Immature natural killer cell (primary cell): ENCODE measurements around the gene FOXP1. TPM values are rescaled to one million over a fixed set of nuclear protein-coding genes. Genes with fewer than 3 reads are reported as not detected.

ENCODE experiments used
- DNase-seq, 3 donors: peaks; one replicate each; pipeline ENCODE4 v3.0.0; 2022; ENCODE audit warnings: mixed read lengths in 1 of 3
- H3K27ac Mint-ChIP-seq, 6 donors: one replicate each; pipeline ENCODE4 v1.8.0; 2020; ENCODE audit warnings: mixed read lengths in 6 of 6, mild to moderate bottlenecking in 5 of 6, inconsistent platforms in 4 of 6, moderate library complexity in 3 of 6
- H3K27me3 Mint-ChIP-seq, 3 donors: one replicate each; pipeline ENCODE4 v1.8.0; 2020 to 2021; ENCODE audit warnings: low read depth in 3 of 3, mild to moderate bottlenecking in 3 of 3, mixed read lengths in 3 of 3, moderate library complexity in 3 of 3, inconsistent platforms in 1 of 3
- H3K36me3 Mint-ChIP-seq, 3 donors: one replicate each; pipeline ENCODE4 v1.8.0; 2020; ENCODE audit warnings: mixed read lengths in 3 of 3, inconsistent platforms in 2 of 3, mild to moderate bottlenecking in 2 of 3
- H3K4me1 Mint-ChIP-seq, 2 donors: one replicate each; pipeline ENCODE4 v1.8.0; 2020; ENCODE audit warnings: inconsistent platforms in 2 of 2, mild to moderate bottlenecking in 2 of 2, mixed read lengths in 2 of 2, moderate library complexity in 1 of 2
- H3K4me3 Mint-ChIP-seq, 5 donors: one replicate each; pipeline ENCODE4 v1.8.0; 2020; ENCODE audit warnings: mild to moderate bottlenecking in 5 of 5, mixed read lengths in 5 of 5, inconsistent platforms in 3 of 5, moderate library complexity in 3 of 5
- H3K9me3 Mint-ChIP-seq, 6 donors: one replicate each; pipeline ENCODE4 v1.8.0; 2020; ENCODE audit warnings: mild to moderate bottlenecking in 6 of 6, mixed read lengths in 6 of 6, inconsistent platforms in 4 of 6, moderate library complexity in 3 of 6
- polyA plus RNA-seq, 3 donors: library from polyadenylated mRNA; unstranded; fragments of 300-500 nt; fragmentation: Illumina TruSeq; gene quantifications; one replicate each; pipeline ENCODE4 v1.2.3, GENCODE V29; 2021

FOXP1 gene
- polyA plus RNA-seq, 3 donors from 2014 or later = 68.2 to 133 (median 84.0) TPM

- H3K4me1 Mint-ChIP-seq = peaks cover 77 to 97% of the 10 kb centered on the region in 2 donors
- peaks cover 3 to 30% (median 8%) of the 10 kb centered on the region in 3 donors for H3K36me3 Mint-ChIP-seq
- H3K27me3 Mint-ChIP-seq = peaks cover 0 to 2% (median 0%) of the 10 kb centered on the region in 3 donors
- H3K27ac Mint-ChIP-seq = peak overlapping the region in 4 of 6 donors; percentile 13 to 79 (median 46)
- no peak for DNase-seq
- no peak overlapping the region for H3K4me3 Mint-ChIP-seq
- H3K9me3 Mint-ChIP-seq = no peaks in the 10 kb centered on the region
Observed at GRCh38 chr3:71107926-71108325, 475.6 kb downstream of the FOXP1 start.

DNA sequence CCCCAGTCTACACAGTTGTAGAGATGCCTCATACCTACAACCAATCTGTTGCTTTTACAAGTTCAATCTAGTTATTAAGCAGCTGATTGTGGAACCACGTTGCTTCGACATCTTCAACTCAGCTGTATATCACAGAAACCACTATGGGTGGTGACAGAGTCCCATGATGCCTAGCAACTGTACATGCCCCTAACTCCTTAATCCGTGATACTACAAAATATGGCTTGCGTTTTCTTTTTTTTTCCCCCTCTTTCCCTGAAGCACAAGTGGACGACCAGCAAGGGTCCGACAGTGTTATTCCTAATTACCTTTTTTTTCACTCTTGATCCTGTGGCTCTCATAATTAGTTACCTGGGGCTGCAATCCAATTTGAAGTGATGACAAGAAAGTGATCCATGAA is 478.6 kb downstream of the FOXP1 start:
- Mint-ChIP-seq H3K36me3 (peaks cover 0 to 9% (median 4%) of the 10 kb centered on the region in 3 donors), H3K27ac (peak overlapping the region; percentile 1 to 55 (median 28)), H3K4me3 (peak overlapping the region in 4 of 5 donors; percentile 14 to 44 (median 34)), H3K4me1 (peaks cover 83 to 100% of the 10 kb centered on the region in 2 donors), H3K9me3 (no peaks in the 10 kb centered on the region), H3K27me3 (peaks cover 0 to 2% (median 0%) of the 10 kb centered on the region in 3 donors)
- DNase-seq = no peak

- no peak overlapping the region for H3K4me3 Mint-ChIP-seq
- peaks cover 83 to 100% of the 10 kb centered on the region in 2 donors for H3K4me1 Mint-ChIP-seq
- peaks cover 0 to 2% (median 0%) of the 10 kb centered on the region in 3 donors for H3K27me3 Mint-ChIP-seq
- peak overlapping the region in 5 of 6 donors; percentile 16 to 69 (median 44) for H3K27ac Mint-ChIP-seq
- H3K9me3 Mint-ChIP-seq = no peaks in the 10 kb centered on the region
- DNase-seq = no peak
- H3K36me3 Mint-ChIP-seq = peaks cover 0 to 5% (median 4%) of the 10 kb centered on the region in 3 donors
Observed at GRCh38 chr3:71104556-71104955, 479.0 kb downstream of the FOXP1 start.

- peaks cover 0 to 2% (median 0%) of the 10 kb centered on the region in 3 donors for H3K27me3 Mint-ChIP-seq
- H3K4me3 Mint-ChIP-seq = peak overlapping the region in 1 of 5 donors; percentile 35
- H3K27ac Mint-ChIP-seq = peak overlapping the region in 3 of 6 donors; percentile 68 to 69 (median 69)
- H3K9me3 Mint-ChIP-seq = no peaks in the 10 kb centered on the region
- peaks cover 83 to 99% of the 10 kb centered on the region in 2 donors for H3K4me1 Mint-ChIP-seq
- no peak for DNase-seq
- H3K36me3 Mint-ChIP-seq = peaks cover 0 to 1% (median 0%) of the 10 kb centered on the region in 3 donors
Observed at GRCh38 chr3:71104121-71104541, 479.4 kb downstream of the FOXP1 start.

DNA sequence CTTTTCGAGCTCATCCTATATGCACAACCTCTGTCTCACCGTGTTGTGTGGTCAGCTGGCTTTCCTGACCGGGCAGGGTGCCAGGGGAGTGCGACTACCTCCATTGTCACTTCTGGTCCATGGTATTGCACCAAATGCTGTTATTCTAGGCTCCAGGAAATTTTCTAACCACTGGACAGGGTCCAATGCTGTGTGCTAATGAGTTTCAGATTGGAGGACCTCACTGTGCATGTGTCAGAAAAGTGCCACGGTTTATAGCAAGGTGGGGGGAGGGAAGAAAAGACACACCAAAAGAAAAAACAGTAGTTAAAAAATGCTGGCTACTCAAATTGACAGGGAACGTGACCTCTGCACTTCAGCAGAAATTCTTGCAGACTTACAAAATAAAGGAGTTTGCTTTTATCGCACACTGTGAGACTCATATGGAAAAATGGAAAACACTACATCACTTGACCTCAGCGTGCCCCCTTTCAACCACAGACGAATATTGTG is 480.1 kb downstream of the FOXP1 start:
- no peak for DNase-seq
- Mint-ChIP-seq H3K36me3 (no peaks in the 10 kb centered on the region), H3K4me1 (peaks cover 80 to 96% of the 10 kb centered on the region in 2 donors), H3K27ac (peak overlapping the region in 5 of 6 donors; percentile 47 to 82 (median 69)), H3K9me3 (no peaks in the 10 kb centered on the region), H3K27me3 (peaks cover 0 to 2% (median 0%) of the 10 kb centered on the region in 3 donors), H3K4me3 (peak overlapping the region in 4 of 5 donors; percentile 6 to 35 (median 12))

- no peak for DNase-seq
- Mint-ChIP-seq H3K27ac (no peak overlapping the region), H3K9me3 (no peaks in the 10 kb centered on the region), H3K4me3 (no peak overlapping the region), H3K27me3 (peaks cover 0 to 2% (median 0%) of the 10 kb centered on the region in 3 donors), H3K36me3 (no peaks in the 10 kb centered on the region), H3K4me1 (peaks cover 78 to 96% of the 10 kb centered on the region in 2 donors)
Observed at GRCh38 chr3:71102111-71102983, 481.2 kb downstream of the FOXP1 start.

DNA sequence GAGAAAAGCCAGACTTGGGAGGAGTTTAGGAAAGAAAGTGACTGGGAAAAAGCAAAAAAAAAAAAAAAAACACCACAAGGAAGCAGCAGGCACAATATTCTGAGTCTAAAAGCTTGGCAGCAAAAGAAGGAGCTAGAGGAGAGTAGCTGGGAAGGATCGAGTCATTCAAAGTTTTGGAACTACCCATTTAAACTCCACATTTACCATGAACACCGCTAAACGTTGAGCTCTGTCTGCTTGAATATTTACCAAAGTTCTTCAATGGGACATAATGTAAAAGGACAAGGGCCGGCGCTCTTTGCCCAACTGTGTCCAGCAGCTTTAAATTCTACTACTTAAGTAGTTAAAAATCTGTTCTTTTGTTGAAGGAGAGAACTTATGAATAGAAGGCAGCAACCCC is 481.9 kb downstream of the FOXP1 start:
- Mint-ChIP-seq H3K36me3 (no peaks in the 10 kb centered on the region), H3K9me3 (no peaks in the 10 kb centered on the region), H3K4me1 (peaks cover 80 to 96% of the 10 kb centered on the region in 2 donors), H3K4me3 (peak overlapping the region in 2 of 5 donors; percentile 2 to 15), H3K27me3 (peaks cover 0 to 2% (median 0%) of the 10 kb centered on the region in 3 donors), H3K27ac (peak overlapping the region in 2 of 6 donors; percentile 30 to 36)
- DNase-seq = no peak

DNA sequence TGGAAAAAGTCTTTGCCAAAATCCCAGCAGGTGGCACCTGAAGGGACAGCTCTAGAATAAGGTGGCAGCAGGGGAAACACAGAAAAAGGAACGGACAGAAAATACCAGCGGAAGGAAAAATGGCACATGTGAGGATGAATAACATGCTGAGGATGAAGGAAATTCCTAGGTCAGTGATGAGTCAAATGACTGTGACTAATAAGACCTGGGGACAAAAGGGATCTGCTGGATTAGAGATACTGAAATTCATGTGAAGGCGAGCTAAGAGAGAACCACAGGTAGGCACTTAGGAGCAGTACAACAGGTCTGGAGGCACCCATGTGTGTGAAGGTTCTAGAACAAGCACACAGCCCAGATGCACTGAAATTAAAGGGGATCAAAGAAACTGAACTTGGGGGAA is 482.5 kb downstream of the FOXP1 start:
- no peaks in the 10 kb centered on the region for H3K36me3 Mint-ChIP-seq
- peaks cover 0 to 2% (median 0%) of the 10 kb centered on the region in 3 donors for H3K27me3 Mint-ChIP-seq
- H3K4me1 Mint-ChIP-seq = peaks cover 82 to 96% of the 10 kb centered on the region in 2 donors
- H3K4me3 Mint-ChIP-seq = peak overlapping the region in 2 of 5 donors; percentile 1 to 2
- DNase-seq = no peak
- peak overlapping the region; percentile 1 to 63 (median 31) for H3K27ac Mint-ChIP-seq
- no peaks in the 10 kb centered on the region for H3K9me3 Mint-ChIP-seq

- no peaks in the 10 kb centered on the region for H3K27me3 Mint-ChIP-seq
- peaks cover 0 to 4% (median under 1%) of the 10 kb centered on the region in 3 donors for H3K36me3 Mint-ChIP-seq
- peaks cover 82 to 96% of the 10 kb centered on the region in 2 donors for H3K4me1 Mint-ChIP-seq
- peak overlapping the region in 5 of 6 donors; percentile 1 to 77 (median 26) for H3K27ac Mint-ChIP-seq
- no peaks in the 10 kb centered on the region for H3K9me3 Mint-ChIP-seq
- peak overlapping the region in 2 of 5 donors; percentile 5 to 11 for H3K4me3 Mint-ChIP-seq
- DNase-seq = no peak
Observed at GRCh38 chr3:71099997-71100719, 483.4 kb downstream of the FOXP1 start.

GRCh38 chr3:71097557-71097956 is 486.0 kb downstream of the FOXP1 start:
- Mint-ChIP-seq H3K27me3 (no peaks in the 10 kb centered on the region), H3K9me3 (no peaks in the 10 kb centered on the region), H3K4me3 (no peak overlapping the region), H3K27ac (peak overlapping the region in 1 of 6 donors; percentile 6), H3K4me1 (peaks cover 69 to 92% of the 10 kb centered on the region in 2 donors), H3K36me3 (peaks cover 0 to 6% (median 5%) of the 10 kb centered on the region in 3 donors)
- no peak for DNase-seq

GRCh38 chr3:71095511-71096291 is 487.8 kb downstream of the FOXP1 start:
- Mint-ChIP-seq H3K4me3 (no peak overlapping the region), H3K9me3 (no peaks in the 10 kb centered on the region), H3K36me3 (peaks cover 0 to 6% (median 5%) of the 10 kb centered on the region in 3 donors), H3K27me3 (no peaks in the 10 kb centered on the region), H3K4me1 (peaks cover 60 to 80% of the 10 kb centered on the region in 2 donors), H3K27ac (peak overlapping the region in 5 of 6 donors; percentile 11 to 60 (median 25))
- no peak for DNase-seq

GRCh38 chr3:71094658-71095209 is 488.8 kb downstream of the FOXP1 start:
- Mint-ChIP-seq H3K27me3 (no peaks in the 10 kb centered on the region), H3K27ac (peak overlapping the region in 4 of 6 donors; percentile 2 to 60 (median 12)), H3K36me3 (peaks cover 0 to 6% (median 5%) of the 10 kb centered on the region in 3 donors), H3K4me3 (no peak overlapping the region), H3K4me1 (peaks cover 59 to 80% of the 10 kb centered on the region in 2 donors), H3K9me3 (no peaks in the 10 kb centered on the region)
- no peak for DNase-seq
